Spleen (tissue), 7 donors: Measurements from ENCODE around the gene RELA.

Experiments used
- CTCF ChIP-seq, 11 experiments: fragments of 200-600 bp in 7 of 11; fragments of 450-650 bp in 4 of 11; sonication (generic) in 4 of 11; IDR thresholded peaks in 8 of 11; conservative IDR thresholded peaks in 3 of 11; 1 replicate in 7 of 11; 2 replicates in 4 of 11; pipeline versions ENCODE4 v1.4.0 to v1.8.0; 2016 to 2021; ENCODE audit warnings: antibody characterized with exemption in 11 of 11, inconsistent platforms in 4 of 11, mild to moderate bottlenecking in 1 of 11
- POLR2A ChIP-seq, 3 donors: fragments of 450-650 bp; IDR thresholded peaks; one replicate each; pipeline ENCODE4 v1.5.1; 2017; ENCODE audit warnings: antibody characterized with exemption in 3 of 3, mild to moderate bottlenecking in 1 of 3
- POLR2AphosphoS5 ChIP-seq, 3 donors: sonication (generic); formaldehyde crosslinking; IDR thresholded peaks; one replicate each; pipeline ENCODE4 v1.5.1; 2017; ENCODE audit warnings: antibody characterized with exemption in 3 of 3
- donor health status: DM: no; HTN: no; CAD: no; lungs with moderate emphysema.
- donor health status: DM: no; HTN: no; CAD: no.
- donor health status: DM: no; HTN: no; CAD: no.

DNA sequence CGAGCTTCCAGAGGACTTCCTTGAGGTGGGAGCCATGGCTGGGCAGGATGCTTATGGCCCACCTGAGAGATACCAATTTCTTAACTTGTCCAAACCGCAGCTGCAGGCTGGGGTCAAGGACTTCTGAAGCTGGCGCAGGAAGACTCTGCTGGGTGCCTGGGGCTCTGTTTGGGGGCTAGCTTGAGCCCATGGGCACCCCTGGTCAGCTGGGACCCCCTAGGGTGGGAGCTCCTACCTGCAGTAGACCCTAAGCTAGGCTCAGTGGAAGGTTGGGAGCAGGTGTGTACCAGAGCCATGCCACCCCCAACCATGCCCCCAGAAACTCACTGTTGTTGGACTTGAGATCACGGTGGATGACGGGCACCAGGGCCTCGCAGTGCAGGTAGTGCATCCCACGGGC, 50.0 kb downstream of the RELA start:
- TF ChIP-seq CTCF (IDR thresholded peaks at IDR 0.05 in 8 of 11, conservative IDR thresholded peaks at IDR 0.05 in 3 of 11): no peak
- no peak for TF ChIP-seq POLR2A (IDR thresholded peaks at IDR 0.05)
- no peak for TF ChIP-seq POLR2AphosphoS5 (IDR thresholded peaks at IDR 0.05)
